OCI-LY3 (cell line): ENCODE measurements around the gene RIN1.

ENCODE experiments used
- CTCF ChIP-seq: fragments of 200-600, 300-600 bp; sonication (generic); IDR thresholded peaks from 2 replicates; pipeline ENCODE4 v1.5.1; 2014; ENCODE audit warnings: antibody characterized with exemption, low read length, low read depth
- EZH2phosphoT487 ChIP-seq: fragments of 200-600 bp; shearing (Covaris generic); IDR thresholded peaks from 2 replicates; pipeline ENCODE4 v1.6.1; 2018; ENCODE audit warnings: antibody characterized with exemption, mixed run types, low read depth

GRCh38 chr11:66367561-66368312 lies 31.5 kb upstream of the RIN1 start:
- TF ChIP-seq CTCF (no peak), EZH2phosphoT487 (no peak)
